ENCODE results near the gene USP10. TPM values are rescaled to one million over a fixed set of nuclear protein-coding genes. Genes with fewer than 3 reads are reported as not detected.

USP10 gene
- total RNA-seq, 2 experiments from 2014 or later: 99.3 to 106 TPM

GRCh38 chr16:84806890-84807258 is 107.1 kb downstream of the USP10 start:
- H3K27ac ChIP-seq (ENCODE audit: low read depth in 1 of 2, low read length in 2 of 2): no peak overlapping the region
- intact Hi-C loops (cut with DNase I, micrococcal nuclease): no loop called here
- H3K9me3 ChIP-seq (ENCODE audit: control insufficient read depth in 1 of 2, insufficient read depth in 1 of 2, low read length in 2 of 2): no peaks in the 10 kb centered on the region
- no peak for ATAC-seq (ENCODE audit: poor library complexity)
- Mint-ChIP-seq H3K27ac (no peak overlapping the region), H3K27me3 (no peaks in the 10 kb centered on the region), H3K36me3 (ENCODE audit: low read depth) (no peaks in the 10 kb centered on the region), H3K4me1 (ENCODE audit: low read depth) (peaks cover 6% of the 10 kb centered on the region), H3K4me3 (no peak overlapping the region), H3K9me3 (no peaks in the 10 kb centered on the region)
- ChIA-PET CTCF (no interaction called here), POLR2A (no interaction called here)
- H3K27me3 ChIP-seq (ENCODE audit: control insufficient read depth in 1 of 2, insufficient read depth in 2 of 2, low read length in 2 of 2): peaks cover 0 to 2% of the 10 kb centered on the region in 2 experiments
- no peaks in the 10 kb centered on the region for H3K36me3 ChIP-seq (ENCODE audit: insufficient read depth, low read length)
- no peak for TF ChIP-seq CTCF (IDR thresholded peaks at IDR 0.05)
- no peak for DNase-seq
- H3K4me1 ChIP-seq (ENCODE audit: insufficient read depth, low read length): peaks cover 19% of the 10 kb centered on the region
- no peak overlapping the region for H3K4me3 ChIP-seq (ENCODE audit: low read length)

GRCh38 chr16:84807776-84808175 is 108.0 kb downstream of the USP10 start:
- POLR2A ChIA-PET: no interaction called here
- Histone ChIP-seq H3K27me3 (ENCODE audit: control insufficient read depth in 1 of 2, insufficient read depth in 2 of 2, low read length in 2 of 2) (peaks cover 0 to 2% of the 10 kb centered on the region in 2 experiments), H3K9me3 (ENCODE audit: control insufficient read depth in 1 of 2, insufficient read depth in 1 of 2, low read length in 2 of 2) (no peaks in the 10 kb centered on the region), H3K27ac (ENCODE audit: low read depth in 1 of 2, low read length in 2 of 2) (no peak overlapping the region), H3K4me3 (ENCODE audit: low read length) (no peak overlapping the region), H3K36me3 (ENCODE audit: insufficient read depth, low read length) (no peaks in the 10 kb centered on the region), H3K4me1 (ENCODE audit: insufficient read depth, low read length) (peaks cover 19% of the 10 kb centered on the region)
- Mint-ChIP-seq H3K36me3 (ENCODE audit: low read depth) (no peaks in the 10 kb centered on the region), H3K9me3 (no peaks in the 10 kb centered on the region), H3K4me3 (no peak overlapping the region), H3K4me1 (ENCODE audit: low read depth) (peaks cover 6% of the 10 kb centered on the region), H3K27ac (no peak overlapping the region), H3K27me3 (no peaks in the 10 kb centered on the region)
- no peak for TF ChIP-seq CTCF (IDR thresholded peaks at IDR 0.05)
- DNase-seq (no peak), ATAC-seq (ENCODE audit: poor library complexity) (no peak)
- CTCF ChIA-PET: no interaction called here
- intact Hi-C loops (cut with DNase I, micrococcal nuclease): no loop called here

- no peak for ATAC-seq (ENCODE audit: poor library complexity)
- TF ChIP-seq CTCF (IDR thresholded peaks at IDR 0.05): no peak
- H3K9me3 ChIP-seq (ENCODE audit: control insufficient read depth in 1 of 2, insufficient read depth in 1 of 2, low read length in 2 of 2): no peaks in the 10 kb centered on the region
- CTCF ChIA-PET: no interaction called here
- no peak overlapping the region for H3K27ac Mint-ChIP-seq
- no peak overlapping the region for H3K4me3 ChIP-seq (ENCODE audit: low read length)
- H3K4me3 Mint-ChIP-seq: no peak overlapping the region
- H3K36me3 Mint-ChIP-seq (ENCODE audit: low read depth): no peaks in the 10 kb centered on the region
- no peaks in the 10 kb centered on the region for H3K36me3 ChIP-seq (ENCODE audit: insufficient read depth, low read length)
- H3K4me1 Mint-ChIP-seq (ENCODE audit: low read depth): peaks cover 10% of the 10 kb centered on the region
- H3K27me3 ChIP-seq (ENCODE audit: control insufficient read depth in 1 of 2, insufficient read depth in 2 of 2, low read length in 2 of 2): peaks cover 0 to 2% of the 10 kb centered on the region in 2 experiments
- H3K9me3 Mint-ChIP-seq: no peaks in the 10 kb centered on the region
- intact Hi-C loops (cut with DNase I, micrococcal nuclease): no loop called here
- DNase-seq: peak in 2 of 14 experiments; percentile 30 to 36
- POLR2A ChIA-PET: no interaction called here
- peaks cover 19% of the 10 kb centered on the region for H3K4me1 ChIP-seq (ENCODE audit: insufficient read depth, low read length)
- no peaks in the 10 kb centered on the region for H3K27me3 Mint-ChIP-seq
- no peak overlapping the region for H3K27ac ChIP-seq (ENCODE audit: low read depth in 1 of 2, low read length in 2 of 2)
Observed at GRCh38 chr16:84808826-84809225, 109.0 kb downstream of the USP10 start.
